HepG2 (cell line): Measurements from ENCODE around the gene PITHD1. TPM values are rescaled to one million over a fixed set of nuclear protein-coding genes. Genes with fewer than 3 reads are reported as not detected.

ENCODE experiments used
- ATAC-seq: fragments of 200-7000 bp; cut with Tn5 transposase; 3 replicates; pipeline ENCODE4 v1.9.1; 2020; ENCODE audit warnings: mild to moderate bottlenecking, moderate library complexity
- BruUV-seq: library from RNA; stranded (reverse); fragments of 400-500 nt; replicated peaks from 2 replicates; lab custom pipeline; 2021; lab: Mats Ljungman, UMichigan
- CTCF ChIA-PET: fragments of 300-600 bp; formaldehyde crosslinking; extraction: SDS; loops from one replicate; lab custom pipeline; 2021; ENCODE audit warnings: low total read pairs, inconsistent platforms, low intra/inter-chr PET ratio; lab: Yijun Ruan, JAX
- POLR2A ChIA-PET: fragments of 350-600 bp; sonication (Branson Sonifier 250); formaldehyde crosslinking; loops from one replicate; lab custom pipeline; 2020; ENCODE audit warnings: antibody characterized with exemption, inconsistent platforms; lab: Yijun Ruan, JAX
- DNase-seq: peaks from one replicate; pipeline ENCODE4 v3.0.0-alpha.2; 2015; ENCODE audit warnings: low spot score
- FAIRE-seq: peaks from 3 replicates; lab custom pipeline; 2011; peaks lifted over from hg19 to GRCh38; lab: Jason Lieb, UNC
- H2AFZ ChIP-seq: one replicate; pipeline ENCODE4 v1.6.1; 2011; ENCODE audit warnings: low read length, inconsistent platforms
- H3K27ac ChIP-seq: fragments of 300-600 bp; 3 replicates; pipeline ENCODE4 v1.8.0; 2011; ENCODE audit warnings: mixed run types, mild to moderate bottlenecking, mixed read lengths, low read length, inconsistent platforms; ENCODE audit not compliant: insufficient read depth; ENCODE audit errors: extremely low read length
- H3K27me3 ChIP-seq, 2 experiments: fragments of 200-600 bp in 1 of 2; 2 replicates in 1 of 2; 3 replicates in 1 of 2; pipeline versions ENCODE4 v1.6.0 to v1.8.0; 2011; ENCODE audit warnings: low read length in 2 of 2, mild to moderate bottlenecking in 2 of 2, moderate library complexity in 2 of 2, inconsistent platforms in 1 of 2; ENCODE audit not compliant: insufficient read depth in 2 of 2, control insufficient read depth in 1 of 2
- H3K36me3 ChIP-seq, 2 experiments: fragments of 200-600 bp in 1 of 2; replicated peaks in 1 of 2; 2 replicates in 1 of 2; 3 replicates in 1 of 2; pipeline versions ENCODE4 v1.5.1 to v1.8.0; 2011; ENCODE audit warnings: low read length in 2 of 2, inconsistent platforms in 1 of 2; ENCODE audit not compliant: insufficient read depth in 2 of 2, control insufficient read depth in 1 of 2
- H3K4me1 ChIP-seq: 2 replicates; pipeline ENCODE4 v1.5.1; 2012; ENCODE audit warnings: low read length, inconsistent platforms; ENCODE audit not compliant: insufficient read depth
- H3K4me2 ChIP-seq: 2 replicates; pipeline ENCODE4 v1.6.0; 2011; ENCODE audit warnings: low read depth, low read length, inconsistent platforms
- H3K4me3 ChIP-seq, 3 experiments: fragments of 200-600 bp in 1 of 3; sonication (generic), shearing (Covaris generic) in 1 of 3; replicated peaks in 1 of 3; 2 replicates each; pipeline ENCODE4 v1.5.1; 2011 to 2016; ENCODE audit warnings: low read length in 3 of 3, inconsistent platforms in 2 of 3, low read depth in 2 of 3, mild to moderate bottlenecking in 2 of 3, control low read depth in 1 of 3, mixed read lengths in 1 of 3; ENCODE audit not compliant: insufficient read depth in 1 of 3
- H3K79me2 ChIP-seq: one replicate; pipeline ENCODE4 v1.6.1; 2011; ENCODE audit warnings: low read length, inconsistent platforms; ENCODE audit not compliant: insufficient read depth
- H3K9ac ChIP-seq: 2 replicates; pipeline ENCODE4 v1.6.0; 2011; ENCODE audit warnings: mild to moderate bottlenecking, low read depth, low read length, inconsistent platforms; ENCODE audit not compliant: insufficient read depth
- H3K9me3 ChIP-seq: 2 replicates; pipeline ENCODE4 v1.5.1; 2012; ENCODE audit warnings: mild to moderate bottlenecking, low read length
- H4K20me1 ChIP-seq: 2 replicates; pipeline ENCODE4 v1.6.0; 2011; ENCODE audit warnings: inconsistent platforms, mild to moderate bottlenecking, low read length, moderate library complexity; ENCODE audit not compliant: insufficient read depth
- EHMT2 ChIP-seq: fragments of 200-600 bp; sonication (generic); IDR thresholded peaks from 2 replicates; pipeline ENCODE4 v1.7.0; 2017; ENCODE audit warnings: antibody characterized with exemption, low read depth, low read length, borderline replicate concordance
- GTF3A ChIP-seq: sonication (generic); formaldehyde crosslinking; conservative IDR thresholded peaks from 2 replicates; pipeline ENCODE4 v1.4.0; 2020; ENCODE audit warnings: mild to moderate bottlenecking, missing genetic modification reagents
- HDAC6 ChIP-seq: fragments of 200-600 bp; sonication (generic); IDR thresholded peaks from 2 replicates; pipeline ENCODE4 v1.7.0; 2017; ENCODE audit warnings: mild to moderate bottlenecking, antibody characterized with exemption, low read length, low read depth
- IKZF1 ChIP-seq: fragments of 450-650 bp; IDR thresholded peaks from 2 replicates; pipeline ENCODE4 v1.7.1; 2016
- POLR2A ChIP-seq, 2 experiments: IDR thresholded peaks; 2 replicates each; pipeline ENCODE4 v1.6.1; 2011; ENCODE audit warnings: low read depth in 2 of 2, low read length in 2 of 2, mild to moderate bottlenecking in 1 of 2, moderate library complexity in 1 of 2; ENCODE audit not compliant: insufficient read depth in 1 of 2
- RBM39 ChIP-seq: fragments of 200-400 bp; formaldehyde crosslinking; IDR thresholded peaks from one replicate; pipeline ENCODE4 v1.6.1; 2018; ENCODE audit warnings: antibody characterized with exemption, mild to moderate bottlenecking, low read depth, low read length; ENCODE audit not compliant: poor library complexity, severe bottlenecking
- THYN1 ChIP-seq: sonication (generic); formaldehyde crosslinking; IDR thresholded peaks from 2 replicates; pipeline ENCODE4 v1.8.1; 2023; ENCODE audit warnings: low read depth, mild to moderate bottlenecking, moderate library complexity, missing genetic modification reagents, borderline replicate concordance
- YEATS4 ChIP-seq: sonication (generic); formaldehyde crosslinking; IDR thresholded peaks from 2 replicates; pipeline ENCODE4 v1.4.0; 2020; ENCODE audit warnings: missing genetic modification reagents, borderline replicate concordance
- YY1 ChIP-seq: IDR thresholded peaks from 2 replicates; pipeline ENCODE4 v1.6.1; 2011; ENCODE audit warnings: low read length, low read depth, moderate library complexity, mild to moderate bottlenecking; ENCODE audit not compliant: insufficient read depth, insufficient replicate concordance
- ZBTB38 ChIP-seq: sonication (generic); formaldehyde crosslinking; IDR thresholded peaks from 2 replicates; pipeline ENCODE4 v1.5.1; 2020; ENCODE audit warnings: mild to moderate bottlenecking, missing genetic modification reagents
- ZBTB43 ChIP-seq: sonication (generic); formaldehyde crosslinking; conservative IDR thresholded peaks from 2 replicates; pipeline ENCODE4 v1.4.0; 2020; ENCODE audit warnings: missing genetic modification reagents
- ZNF12 ChIP-seq: sonication (generic); formaldehyde crosslinking; IDR thresholded peaks from 2 replicates; pipeline ENCODE4 v1.5.0; 2020; ENCODE audit warnings: missing genetic modification reagents
- ZNF558 ChIP-seq: sonication (generic); formaldehyde crosslinking; IDR thresholded peaks from 2 replicates; pipeline ENCODE4 v1.9.0; 2022; ENCODE audit warnings: mild to moderate bottlenecking, missing genetic modification reagents, borderline replicate concordance
- ZNF652 ChIP-seq: IDR thresholded peaks from 2 replicates; pipeline ENCODE4 v1.6.1; 2016; ENCODE audit warnings: low read depth, borderline replicate concordance
- ZNF777 ChIP-seq: sonication (generic); formaldehyde crosslinking; IDR thresholded peaks from 2 replicates; pipeline ENCODE4 v1.4.0; 2020; ENCODE audit warnings: missing genetic modification reagents
- ZNF850 ChIP-seq: sonication (generic); formaldehyde crosslinking; conservative IDR thresholded peaks from 2 replicates; pipeline ENCODE4 v1.9.0; 2021; ENCODE audit warnings: mild to moderate bottlenecking, missing genetic modification reagents
- ZSCAN31 ChIP-seq: sonication (generic); formaldehyde crosslinking; IDR thresholded peaks from 2 replicates; pipeline ENCODE4 v1.5.0; 2020; ENCODE audit warnings: low read depth, mild to moderate bottlenecking, missing genetic modification reagents
- WGBS: methylation state at CpG from one replicate; pipeline ENCODE4 v1.1.6; 2017; ENCODE audit warnings: low lambda C conversion rate; 5-methylcytosine and 5-hydroxymethylcytosine counted together
- in situ Hi-C: cut with HindIII; loops from 2 replicates; pipeline ENCODE4 v1.10.0; 2017; ENCODE audit warnings: low pct_unique_long_range_greater_than_20kb; ENCODE audit not compliant: extremely low pct_ligation_motif_present
- intact Hi-C: fragments of 100-400 bp; cut with micrococcal nuclease; formaldehyde crosslinking; loops from one replicate; pipeline ENCODE4 v1.10.0; 2022; ENCODE audit not compliant: unreplicated experiment
- polyA plus RNA-seq, 8 experiments: library from polyadenylated mRNA; depleted of rRNA in 3 of 8; stranded (reverse) in 7 of 8; unstranded in 1 of 8; fragments of >200 nt; fragmentation: Illumina TruSeq in 4 of 8; extraction: Trizol in 4 of 8; gene quantifications; 2 replicates each; pipeline versions ENCODE4 v1.2.1 to v1.2.3, GENCODE V29; 2011 to 2016; ENCODE audit warnings: low read depth in 4 of 8, missing spikeins in 1 of 8, mixed read lengths in 1 of 8; ENCODE audit not compliant: insufficient read depth in 1 of 8
- total RNA-seq, 5 experiments: library from RNA; depleted of rRNA; stranded (reverse); fragments of >200 nt; fragmentation: Illumina TruSeq; extraction: Trizol; gene quantifications; 2 replicates each; pipeline ENCODE4 v1.2.3, GENCODE V29; 2016; ENCODE audit warnings: low read depth in 1 of 5
- TF ChIP-seq, protein P1 (sequence below): sonication (generic); formaldehyde crosslinking; IDR thresholded peaks from 2 replicates; pipeline ENCODE4 v1.9.0; 2021; ENCODE audit warnings: missing genetic modification reagents, borderline replicate concordance
- TF ChIP-seq, protein P2 (sequence below): IDR thresholded peaks from 2 replicates; pipeline ENCODE4 v1.6.1; 2016; ENCODE audit warnings: control low read depth

Gene PITHD1
- total and polyA plus RNA-seq, 2 of the 13 experiments (the other 11 are each of a cell fraction or from before 2014, with no cell fraction given), result 28.0 to 37.3 TPM

- Histone ChIP-seq H3K4me3 (peak overlapping the region; percentile 65 to 92 (median 90)), H2AFZ (no peak overlapping the region), H3K9me3 (no peaks in the 10 kb centered on the region), H3K4me1 (peaks cover 57% of the 10 kb centered on the region), H4K20me1 (peaks cover 9% of the 10 kb centered on the region; the same call in 1 of the 2 replicates), H3K36me3 (peaks cover 6 to 31% of the 10 kb centered on the region in 2 experiments; a peak in 4 of 5 replicates), H3K27ac (peak overlapping the region; percentile 95), H3K4me2 (peak overlapping the region; percentile 94), H3K9ac (peak overlapping the region; percentile 93), H3K79me2 (peaks cover 9% of the 10 kb centered on the region), H3K27me3 (no peaks in the 10 kb centered on the region; a peak in 1 of 5 replicates)
- BruUV-seq, result TSS peak; percentile 73
- peak; percentile 61 for DNase-seq
- in situ Hi-C loops (no loop called here), intact Hi-C loops (loop anchor here (1.0 to 5.0 kb wide), 3 partner anchors 8 to 68 kb away; partner anchors contain the start of genes FUCA1 and LYPLA2)
- CTCF ChIA-PET, result no interaction called here
- 2% methylated on average over 11 of the region's 48 CpGs for WGBS
- POLR2A ChIA-PET, result interaction anchor here (0.7 to 10.9 kb wide), 13 partner anchors 9 to 222 kb away, joined by 3 to 154 read pairs (median 5); partner anchors contain the start of genes FUCA1, HMGCL, LYPLA2 and PITHD1
- FAIRE-seq, result peak; percentile 23
- ATAC-seq, result peak; percentile 50
- TF ChIP-seq YY1 (peak; percentile 54), ZNF12 (CRISPR knock-in tag) (no peak), ZNF777 (CRISPR knock-in tag) (no peak; the same call in 1 of the 2 replicates), RBM39 (no peak), GTF3A (CRISPR knock-in tag) (no peak), THYN1 (CRISPR knock-in tag) (no peak), ZSCAN31 (CRISPR knock-in tag) (no peak), ZNF558 (CRISPR knock-in tag) (no peak), ZBTB43 (no peak), ZBTB38 (0 out of 2 replicates have a peak, but pooled peaks have one; percentile 36), POLR2A (IDR thresholded peaks at IDR 0.05; ENCODE audit: insufficient read depth in 1 of 2, low read depth in 2 of 2, low read length in 2 of 2) (peak in 1 of 2 experiments; percentile 73; a peak in 1 of 4 replicates), EHMT2 (no peak), YEATS4 (CRISPR knock-in tag) (no peak; the same call in none of the 2 replicates), ZNF652 (CRISPR knock-in tag) (no peak), IKZF1 (no peak), HDAC6 (no peak), ZNF850 (CRISPR knock-in tag) (no peak)
- TF ChIP-seq, protein P1, sequence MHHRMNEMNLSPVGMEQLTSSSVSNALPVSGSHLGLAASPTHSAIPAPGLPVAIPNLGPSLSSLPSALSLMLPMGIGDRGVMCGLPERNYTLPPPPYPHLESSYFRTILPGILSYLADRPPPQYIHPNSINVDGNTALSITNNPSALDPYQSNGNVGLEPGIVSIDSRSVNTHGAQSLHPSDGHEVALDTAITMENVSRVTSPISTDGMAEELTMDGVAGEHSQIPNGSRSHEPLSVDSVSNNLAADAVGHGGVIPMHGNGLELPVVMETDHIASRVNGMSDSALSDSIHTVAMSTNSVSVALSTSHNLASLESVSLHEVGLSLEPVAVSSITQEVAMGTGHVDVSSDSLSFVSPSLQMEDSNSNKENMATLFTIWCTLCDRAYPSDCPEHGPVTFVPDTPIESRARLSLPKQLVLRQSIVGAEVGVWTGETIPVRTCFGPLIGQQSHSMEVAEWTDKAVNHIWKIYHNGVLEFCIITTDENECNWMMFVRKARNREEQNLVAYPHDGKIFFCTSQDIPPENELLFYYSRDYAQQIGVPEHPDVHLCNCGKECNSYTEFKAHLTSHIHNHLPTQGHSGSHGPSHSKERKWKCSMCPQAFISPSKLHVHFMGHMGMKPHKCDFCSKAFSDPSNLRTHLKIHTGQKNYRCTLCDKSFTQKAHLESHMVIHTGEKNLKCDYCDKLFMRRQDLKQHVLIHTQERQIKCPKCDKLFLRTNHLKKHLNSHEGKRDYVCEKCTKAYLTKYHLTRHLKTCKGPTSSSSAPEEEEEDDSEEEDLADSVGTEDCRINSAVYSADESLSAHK, result no peak
- TF ChIP-seq, protein P2, sequence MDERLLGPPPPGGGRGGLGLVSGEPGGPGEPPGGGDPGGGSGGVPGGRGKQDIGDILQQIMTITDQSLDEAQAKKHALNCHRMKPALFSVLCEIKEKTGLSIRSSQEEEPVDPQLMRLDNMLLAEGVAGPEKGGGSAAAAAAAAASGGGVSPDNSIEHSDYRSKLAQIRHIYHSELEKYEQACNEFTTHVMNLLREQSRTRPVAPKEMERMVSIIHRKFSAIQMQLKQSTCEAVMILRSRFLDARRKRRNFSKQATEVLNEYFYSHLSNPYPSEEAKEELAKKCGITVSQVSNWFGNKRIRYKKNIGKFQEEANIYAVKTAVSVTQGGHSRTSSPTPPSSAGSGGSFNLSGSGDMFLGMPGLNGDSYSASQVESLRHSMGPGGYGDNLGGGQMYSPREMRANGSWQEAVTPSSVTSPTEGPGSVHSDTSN (CRISPR knock-in tag), result no peak
These were observed 21.6 kb downstream of the PITHD1 start for GRCh38 chr1:23799570-23800399.
